Measurements from ENCODE around the gene CCM2. TPM values are rescaled to one million over a fixed set of nuclear protein-coding genes. Genes with fewer than 3 reads are reported as not detected.

CCM2 gene
- total RNA-seq, 2 experiments from 2014 or later, result 48.8 to 52.8 TPM

GRCh38 chr7:44970523-44971051 is 29.4 kb upstream of the CCM2 start:
- H3K4me3 Mint-ChIP-seq, result no peak overlapping the region
- no peaks in the 10 kb centered on the region for H3K9me3 ChIP-seq (ENCODE audit: control insufficient read depth in 1 of 2, insufficient read depth in 1 of 2, low read length in 2 of 2)
- intact Hi-C loops (cut with DNase I, micrococcal nuclease), result no loop called here
- peaks cover 78% of the 10 kb centered on the region for H3K36me3 Mint-ChIP-seq (ENCODE audit: low read depth)
- ATAC-seq (ENCODE audit: poor library complexity) (no peak), DNase-seq (peak in 1 of 14 experiments; percentile 14)
- no peaks in the 10 kb centered on the region for H3K9me3 Mint-ChIP-seq
- ChIA-PET CTCF (interaction anchor here (0.8 kb wide), 1 partner anchor 166 kb away, joined by 3 read pairs; no protein-coding TSS in a partner anchor), POLR2A (interaction anchor here (0.6 to 1.4 kb wide), 2 partner anchors 20 to 141 kb away, joined by 3 to 4 read pairs; partner anchors contain the start of gene TBRG4)
- H3K36me3 ChIP-seq (ENCODE audit: insufficient read depth, low read length), result peaks cover 99% of the 10 kb centered on the region
- no peak overlapping the region for H3K27ac Mint-ChIP-seq
- H3K27me3 ChIP-seq (ENCODE audit: control insufficient read depth in 1 of 2, insufficient read depth in 2 of 2, low read length in 2 of 2), result no peaks in the 10 kb centered on the region
- TF ChIP-seq, protein P1, sequence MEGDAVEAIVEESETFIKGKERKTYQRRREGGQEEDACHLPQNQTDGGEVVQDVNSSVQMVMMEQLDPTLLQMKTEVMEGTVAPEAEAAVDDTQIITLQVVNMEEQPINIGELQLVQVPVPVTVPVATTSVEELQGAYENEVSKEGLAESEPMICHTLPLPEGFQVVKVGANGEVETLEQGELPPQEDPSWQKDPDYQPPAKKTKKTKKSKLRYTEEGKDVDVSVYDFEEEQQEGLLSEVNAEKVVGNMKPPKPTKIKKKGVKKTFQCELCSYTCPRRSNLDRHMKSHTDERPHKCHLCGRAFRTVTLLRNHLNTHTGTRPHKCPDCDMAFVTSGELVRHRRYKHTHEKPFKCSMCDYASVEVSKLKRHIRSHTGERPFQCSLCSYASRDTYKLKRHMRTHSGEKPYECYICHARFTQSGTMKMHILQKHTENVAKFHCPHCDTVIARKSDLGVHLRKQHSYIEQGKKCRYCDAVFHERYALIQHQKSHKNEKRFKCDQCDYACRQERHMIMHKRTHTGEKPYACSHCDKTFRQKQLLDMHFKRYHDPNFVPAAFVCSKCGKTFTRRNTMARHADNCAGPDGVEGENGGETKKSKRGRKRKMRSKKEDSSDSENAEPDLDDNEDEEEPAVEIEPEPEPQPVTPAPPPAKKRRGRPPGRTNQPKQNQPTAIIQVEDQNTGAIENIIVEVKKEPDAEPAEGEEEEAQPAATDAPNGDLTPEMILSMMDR (IDR thresholded peaks at IDR 0.05), result no peak
- H3K27ac ChIP-seq (ENCODE audit: low read depth in 1 of 2, low read length in 2 of 2), result no peak overlapping the region
- H3K4me1 ChIP-seq (ENCODE audit: insufficient read depth, low read length), result peaks cover 46% of the 10 kb centered on the region
- H3K4me1 Mint-ChIP-seq (ENCODE audit: low read depth), result peaks cover 17% of the 10 kb centered on the region
- no peaks in the 10 kb centered on the region for H3K27me3 Mint-ChIP-seq
- no peak overlapping the region for H3K4me3 ChIP-seq (ENCODE audit: low read length)

DNA sequence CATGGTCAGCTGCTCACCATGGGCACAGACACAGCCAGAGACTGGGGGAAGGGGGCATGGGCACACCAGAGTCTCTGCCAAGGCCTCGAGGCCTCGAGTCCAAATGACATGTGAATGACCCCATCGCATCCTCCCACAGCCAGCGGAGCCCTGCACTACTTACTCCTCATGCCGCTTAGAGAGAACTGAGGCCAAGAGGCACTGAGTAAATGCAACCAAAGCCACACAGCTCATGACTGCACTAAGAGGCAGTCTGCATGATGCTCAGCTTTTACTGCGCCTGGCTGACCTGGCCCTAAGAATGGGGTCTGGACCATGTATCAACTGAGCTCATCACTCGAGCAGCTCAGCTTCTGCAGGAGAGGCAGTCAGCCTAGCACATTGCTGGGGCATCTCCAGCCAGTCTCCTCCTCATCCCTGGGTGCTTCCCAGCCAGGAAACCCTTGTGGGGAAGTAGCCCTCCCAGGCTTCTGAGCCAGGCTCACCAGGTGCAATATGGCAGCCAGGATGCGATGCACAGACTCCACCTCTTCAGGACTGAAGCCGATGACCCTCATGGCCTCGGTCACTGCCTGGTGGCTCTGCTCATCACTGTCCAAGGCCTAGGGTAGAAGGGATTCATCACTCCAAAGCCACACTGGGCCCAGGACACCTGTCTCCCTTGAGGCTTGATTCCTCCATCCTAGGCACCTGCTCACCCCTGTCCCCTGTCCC is 28.7 kb upstream of the CCM2 start:
- no peaks in the 10 kb centered on the region for H3K27me3 ChIP-seq (ENCODE audit: control insufficient read depth in 1 of 2, insufficient read depth in 2 of 2, low read length in 2 of 2)
- H3K9me3 ChIP-seq (ENCODE audit: control insufficient read depth in 1 of 2, insufficient read depth in 1 of 2, low read length in 2 of 2), result no peaks in the 10 kb centered on the region
- H3K4me1 ChIP-seq (ENCODE audit: insufficient read depth, low read length), result peaks cover 53% of the 10 kb centered on the region
- ATAC-seq (ENCODE audit: poor library complexity) (no peak), DNase-seq (no peak)
- Mint-ChIP-seq H3K27ac (peak overlapping the region; percentile 95), H3K4me3 (no peak overlapping the region), H3K36me3 (ENCODE audit: low read depth) (peaks cover 76% of the 10 kb centered on the region), H3K27me3 (no peaks in the 10 kb centered on the region), H3K9me3 (no peaks in the 10 kb centered on the region), H3K4me1 (ENCODE audit: low read depth) (peaks cover 21% of the 10 kb centered on the region)
- no peak overlapping the region for H3K27ac ChIP-seq (ENCODE audit: low read depth in 1 of 2, low read length in 2 of 2)
- no peak overlapping the region for H3K4me3 ChIP-seq (ENCODE audit: low read length)
- ChIA-PET CTCF (interaction anchor here (0.8 to 3.9 kb wide), 2 partner anchors 165 kb away, joined by 3 to 60 read pairs; no protein-coding TSS in a partner anchor), POLR2A (interaction anchor here (0.6 to 16.1 kb wide), 4 partner anchors 9 to 140 kb away, joined by 3 to 321 read pairs (median 6); partner anchors contain the start of gene TBRG4)
- intact Hi-C loops (cut with DNase I, micrococcal nuclease), result no loop called here
- TF ChIP-seq, protein P1 (IDR thresholded peaks at IDR 0.05), result no peak
- peaks cover 99% of the 10 kb centered on the region for H3K36me3 ChIP-seq (ENCODE audit: insufficient read depth, low read length)

DNA sequence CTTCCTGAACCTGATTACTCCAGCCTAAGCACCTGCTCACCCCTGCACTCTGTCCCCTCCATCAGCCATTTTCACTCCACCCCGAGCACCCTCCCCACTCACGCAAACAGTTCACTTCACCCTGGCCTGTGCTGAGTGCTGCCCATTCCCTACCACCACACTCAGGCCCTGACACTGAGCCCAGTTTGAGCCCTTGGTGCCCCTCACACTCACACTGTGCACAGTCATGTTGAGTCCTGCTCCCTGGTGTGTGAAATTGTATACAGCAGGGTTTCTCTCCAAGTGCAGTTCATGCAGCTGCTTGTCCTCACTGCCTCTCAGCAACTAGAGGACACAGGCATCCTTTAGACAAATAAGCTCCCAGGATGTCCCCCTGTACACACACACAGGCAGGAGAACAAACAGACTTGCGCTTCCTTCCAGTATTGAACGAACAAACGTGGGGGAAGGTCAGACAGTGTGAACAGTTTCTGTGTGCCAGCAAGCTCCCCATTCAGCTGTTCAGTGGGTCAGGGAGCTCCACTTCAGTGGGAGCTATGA is 28.0 kb upstream of the CCM2 start:
- H3K36me3 Mint-ChIP-seq (ENCODE audit: low read depth), result peaks cover 77% of the 10 kb centered on the region
- CTCF ChIA-PET, result interaction anchor here (1.0 to 3.9 kb wide), 4 partner anchors 27 to 164 kb away, joined by 3 to 62 read pairs (median 34); partner anchors contain the start of gene CCM2
- H3K4me3 Mint-ChIP-seq, result no peak overlapping the region

More for the DNA sequence above, 28.0 kb upstream of the CCM2 start:
- peak overlapping the region in 1 of 2 donors; percentile 2 for H3K27ac ChIP-seq (ENCODE audit: low read depth in 1 of 2, low read length in 2 of 2)
- Mint-ChIP-seq H3K9me3 (no peaks in the 10 kb centered on the region), H3K27ac (peak overlapping the region; percentile 95), H3K27me3 (no peaks in the 10 kb centered on the region), H3K4me1 (ENCODE audit: low read depth) (peaks cover 27% of the 10 kb centered on the region)
- peaks cover 99% of the 10 kb centered on the region for H3K36me3 ChIP-seq (ENCODE audit: insufficient read depth, low read length)
- intact Hi-C loops (cut with DNase I, micrococcal nuclease), result loop anchor here in 1 of 2 experiments (2.0 kb wide), 1 partner anchor 57 kb away; no protein-coding TSS in a partner anchor
- no peak for DNase-seq
- H3K9me3 ChIP-seq (ENCODE audit: control insufficient read depth in 1 of 2, insufficient read depth in 1 of 2, low read length in 2 of 2), result no peaks in the 10 kb centered on the region
- H3K4me3 ChIP-seq (ENCODE audit: low read length), result no peak overlapping the region
- TF ChIP-seq, protein P1 (IDR thresholded peaks at IDR 0.05), result no peak
- ATAC-seq (ENCODE audit: poor library complexity), result no peak
- H3K4me1 ChIP-seq (ENCODE audit: insufficient read depth, low read length), result peaks cover 56% of the 10 kb centered on the region
- POLR2A ChIA-PET, result interaction anchor here (1.1 to 16.1 kb wide), 6 partner anchors 10 to 140 kb away, joined by 4 to 321 read pairs (median 10); partner anchors contain the start of genes CCM2, H2AZ2 and TBRG4
- no peaks in the 10 kb centered on the region for H3K27me3 ChIP-seq (ENCODE audit: control insufficient read depth in 1 of 2, insufficient read depth in 2 of 2, low read length in 2 of 2)
